Stimulated activated effector memory CD8-positive, alpha-beta T cell treated with anti-CD3 and anti-CD28 coated beads, Interleukin-12 subunit alpha, Interleukin-12 subunit beta, amount 100 ng/mL, for 72 hours (primary cell): Measurements from ENCODE around the gene TIMM50.

Experiments
- ATAC-seq: fragments of 150-1000 bp; cut with Tn5 transposase; 2 replicates; pipeline ENCODE4 v1.10.0; 2021
- DNase-seq, 2 donors: peaks; one replicate each; pipeline ENCODE4 v3.0.0; 2021 to 2022; ENCODE audit warnings: low spot score in 2 of 2
- H3K27ac Mint-ChIP-seq: one replicate; pipeline ENCODE4 v1.8.0; 2022; ENCODE audit warnings: mild to moderate bottlenecking, mixed read lengths
- H3K36me3 Mint-ChIP-seq: one replicate; pipeline ENCODE4 v1.8.0; 2022; ENCODE audit warnings: mild to moderate bottlenecking, mixed read lengths
- H3K4me1 Mint-ChIP-seq: one replicate; pipeline ENCODE4 v1.8.0; 2022; ENCODE audit warnings: mixed read lengths
- H3K4me3 Mint-ChIP-seq: one replicate; pipeline ENCODE4 v1.8.0; 2022; ENCODE audit warnings: mild to moderate bottlenecking, mixed read lengths
- H3K9me3 Mint-ChIP-seq: one replicate; pipeline ENCODE4 v1.8.0; 2022; ENCODE audit warnings: mixed read lengths

TIMM50 gene

DNA sequence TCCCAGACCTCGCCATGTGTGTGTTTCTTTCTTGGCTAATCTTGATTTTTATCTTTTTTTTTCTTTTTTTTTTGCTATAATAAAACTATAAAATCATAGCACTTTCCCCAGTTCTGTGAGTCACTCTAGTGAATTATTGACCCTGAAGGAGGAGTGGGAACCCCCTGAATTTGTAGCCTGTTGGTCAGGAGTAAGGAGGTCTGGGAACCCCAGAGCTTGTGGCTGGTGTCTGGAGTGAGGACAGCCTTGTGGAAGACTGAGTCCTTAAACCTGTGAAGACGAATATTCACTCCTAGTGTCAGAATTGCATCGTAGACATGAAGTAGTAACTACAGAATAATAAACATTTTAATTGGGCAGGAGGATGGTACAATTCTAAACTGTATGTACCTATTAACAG, 44.6 kb downstream of the TIMM50 start:
- ATAC-seq, result no peak
- H3K27ac Mint-ChIP-seq, result no peak overlapping the region
- H3K4me1 Mint-ChIP-seq, result no peaks in the 10 kb centered on the region
- no peak for DNase-seq
- H3K9me3 Mint-ChIP-seq, result no peaks in the 10 kb centered on the region
- no peak overlapping the region for H3K4me3 Mint-ChIP-seq
- peaks cover 19% of the 10 kb centered on the region for H3K36me3 Mint-ChIP-seq

- no peak for ATAC-seq
- peak overlapping the region; percentile 81 for H3K4me3 Mint-ChIP-seq
- H3K9me3 Mint-ChIP-seq, result no peaks in the 10 kb centered on the region
- peaks cover 35% of the 10 kb centered on the region for H3K36me3 Mint-ChIP-seq
- H3K27ac Mint-ChIP-seq, result peak overlapping the region; percentile 90
- no peak for DNase-seq
- peaks cover 2% of the 10 kb centered on the region for H3K4me1 Mint-ChIP-seq
Observed at GRCh38 chr19:39531834-39532232, 51.2 kb downstream of the TIMM50 start.

DNA sequence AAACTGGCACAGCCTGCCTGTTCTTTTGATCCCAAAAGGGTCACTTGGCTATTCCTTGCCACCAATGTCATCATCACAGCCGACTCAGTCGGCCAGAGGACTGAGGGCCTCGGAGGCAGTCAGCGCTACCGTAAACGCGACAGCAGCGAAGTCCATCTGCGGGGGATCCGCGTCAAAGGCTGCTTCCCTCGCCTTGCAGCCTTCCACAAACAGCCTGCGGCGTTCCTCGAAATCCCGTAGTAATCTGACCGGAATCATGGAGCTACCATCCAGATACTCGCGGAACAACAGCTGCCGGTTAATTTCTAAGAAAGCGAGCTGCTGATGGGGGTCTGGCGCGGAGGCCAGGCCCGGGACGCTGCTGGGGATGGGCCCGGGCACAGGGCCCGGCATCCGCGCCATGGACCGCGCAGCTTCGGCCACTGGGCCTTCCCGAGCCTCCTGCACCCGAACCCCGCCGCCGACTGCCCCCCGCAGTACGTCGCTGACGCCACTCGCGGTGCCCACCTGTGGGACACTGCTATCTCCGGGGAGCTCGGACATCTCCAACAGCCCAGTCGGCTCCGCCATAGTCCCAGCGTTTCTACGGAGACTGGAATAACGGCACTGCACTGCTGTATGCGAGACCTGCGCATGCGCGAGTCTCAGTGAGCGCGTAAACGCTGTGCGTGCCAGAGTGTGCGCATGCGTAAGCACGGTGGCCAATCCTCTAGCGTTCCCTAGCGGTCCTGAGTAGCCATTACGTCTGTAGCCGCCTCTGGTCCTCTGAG, 51.8 kb downstream of the TIMM50 start, which contains the start of gene EID2B:
Gene EID2B, minus strand, starts transcription at position 620 of the 770 bp plus-strand sequence. Its CDS starts 50 bp downstream, at position 570.
- Mint-ChIP-seq H3K36me3 (peaks cover 40% of the 10 kb centered on the region), H3K9me3 (no peaks in the 10 kb centered on the region), H3K27ac (peak within 1 kb of the TSS; percentile 90), H3K4me1 (peaks cover 8% of the 10 kb centered on the region), H3K4me3 (peak within 1 kb of the TSS; percentile 81)
- peak; percentile 96 to 97 for DNase-seq
- ATAC-seq, result peak; percentile 92

- H3K4me1 Mint-ChIP-seq, result peaks cover 11% of the 10 kb centered on the region
- peaks cover 40% of the 10 kb centered on the region for H3K36me3 Mint-ChIP-seq
- peak overlapping the region; percentile 81 for H3K4me3 Mint-ChIP-seq
- DNase-seq (no peak), ATAC-seq (peak; percentile 27)
- H3K27ac Mint-ChIP-seq, result peak overlapping the region; percentile 90
- H3K9me3 Mint-ChIP-seq, result no peaks in the 10 kb centered on the region
Observed at GRCh38 chr19:39533003-39533512, 52.4 kb downstream of the TIMM50 start.

DNA sequence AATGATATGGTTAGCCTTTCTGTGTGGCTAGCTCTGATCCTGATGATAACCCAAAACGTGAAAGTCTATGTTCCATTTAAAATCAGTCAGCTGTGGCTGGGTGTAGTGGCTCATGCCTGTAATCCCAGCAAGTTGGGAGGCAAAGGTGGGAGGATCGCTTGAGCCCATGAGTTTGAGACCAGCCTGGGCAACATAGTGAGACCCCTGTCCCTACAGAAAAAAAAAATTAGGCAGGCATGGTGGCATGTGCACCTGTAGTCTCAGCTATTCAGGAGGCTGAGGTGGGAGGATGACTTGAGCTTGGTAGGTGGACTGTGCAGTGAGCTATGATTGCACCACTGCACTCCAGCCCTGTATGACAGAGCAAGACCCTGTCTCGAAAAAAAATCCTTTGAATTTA, 53.2 kb downstream of the TIMM50 start:
- ATAC-seq (no peak), DNase-seq (no peak)
- peaks cover 18% of the 10 kb centered on the region for H3K4me1 Mint-ChIP-seq
- no peak overlapping the region for H3K4me3 Mint-ChIP-seq
- peaks cover 33% of the 10 kb centered on the region for H3K36me3 Mint-ChIP-seq
- H3K27ac Mint-ChIP-seq, result no peak overlapping the region
- no peaks in the 10 kb centered on the region for H3K9me3 Mint-ChIP-seq

GRCh38 chr19:39539165-39539517, 58.5 kb downstream of the TIMM50 start:
- Mint-ChIP-seq H3K4me1 (peaks cover 36% of the 10 kb centered on the region), H3K27ac (peak overlapping the region; percentile 98), H3K4me3 (peak overlapping the region; percentile 88), H3K9me3 (no peaks in the 10 kb centered on the region), H3K36me3 (peaks cover 22% of the 10 kb centered on the region)
- ATAC-seq (peak; percentile 48), DNase-seq (no peak)

DNA sequence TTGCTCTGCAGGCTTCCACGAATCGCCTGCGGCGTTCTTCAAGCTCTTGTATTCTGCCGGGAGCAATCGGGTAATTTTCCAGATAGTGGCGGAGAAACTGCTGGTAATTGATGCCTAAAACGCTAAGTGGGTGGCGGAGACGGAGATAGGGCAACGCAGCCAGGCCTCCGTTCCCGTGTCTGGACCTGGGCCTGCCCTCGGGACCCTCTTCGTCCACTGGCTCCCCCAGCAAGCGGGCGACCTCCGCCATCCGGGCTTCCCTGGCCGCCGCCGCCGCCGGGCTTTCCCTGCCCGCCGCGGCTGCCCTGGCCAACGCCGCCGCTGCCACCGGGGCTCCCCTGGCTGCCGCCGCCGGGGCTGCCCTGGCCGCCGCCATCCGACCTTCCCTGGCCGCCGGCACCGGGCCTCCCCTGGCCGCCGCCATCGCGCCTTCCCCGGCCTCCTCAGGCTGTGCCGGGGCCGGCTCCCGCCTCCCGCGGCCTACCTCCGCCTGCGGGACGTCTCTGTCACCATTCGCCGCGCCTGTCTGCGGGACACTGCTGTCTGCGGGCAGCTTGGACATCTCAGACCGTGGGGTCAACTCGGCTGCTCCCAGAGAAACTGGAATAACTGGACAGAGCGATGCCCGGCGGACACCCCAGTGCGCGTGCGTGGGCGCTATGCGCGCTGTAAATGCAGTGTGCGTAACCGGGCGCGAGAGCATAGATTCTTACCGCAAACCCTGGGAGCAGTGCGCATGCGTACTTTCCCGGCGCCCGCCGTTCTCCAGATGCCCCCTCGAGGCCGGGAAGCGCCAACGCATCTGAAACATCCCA, 59.1 kb downstream of the TIMM50 start, which contains the start of gene EID2:
Gene EID2, minus strand, starts transcription at position 644 of the 815 bp plus-strand sequence. Its CDS starts 82 bp downstream, at position 562.
- DNase-seq (peak; percentile 95 to 99), ATAC-seq (peak; percentile 94)
- H3K4me1 Mint-ChIP-seq, result peaks cover 37% of the 10 kb centered on the region
- peak within 1 kb of the TSS; percentile 88 for H3K4me3 Mint-ChIP-seq
- no peaks in the 10 kb centered on the region for H3K9me3 Mint-ChIP-seq
- H3K36me3 Mint-ChIP-seq, result peaks cover 22% of the 10 kb centered on the region
- peak within 1 kb of the TSS; percentile 98 for H3K27ac Mint-ChIP-seq

GRCh38 chr19:39540333-39540673, 59.7 kb downstream of the TIMM50 start:
- Mint-ChIP-seq H3K4me1 (peaks cover 40% of the 10 kb centered on the region), H3K36me3 (peaks cover 22% of the 10 kb centered on the region), H3K9me3 (no peaks in the 10 kb centered on the region), H3K4me3 (peak overlapping the region; percentile 88), H3K27ac (peak overlapping the region; percentile 98)
- ATAC-seq (no peak), DNase-seq (no peak)
